Karpas-422 (cell line): ENCODE results near the gene CMPK1. TPM values are rescaled to one million over a fixed set of nuclear protein-coding genes. Genes with fewer than 3 reads are reported as not detected.

ENCODE experiments used
- DNase-seq: peaks from one replicate; pipeline ENCODE4 v3.0.0-alpha.2; 2015
- H2AFZ ChIP-seq: fragments of 200-600 bp; sonication (generic); 2 replicates; pipeline ENCODE4 v1.6.1; 2014; ENCODE audit warnings: antibody characterized with exemption, low read length, mixed read lengths
- H3K27ac ChIP-seq: fragments of 200-600 bp; sonication (generic); 2 replicates; pipeline ENCODE4 v1.5.1; 2014; ENCODE audit warnings: mild to moderate bottlenecking, low read length, moderate library complexity
- H3K27me3 ChIP-seq: fragments of 200-600 bp; sonication (generic); 2 replicates; pipeline ENCODE4 v1.6.1; 2014; ENCODE audit warnings: low read length, mixed read lengths
- H3K36me3 ChIP-seq: fragments of 200-600 bp; sonication (generic); 2 replicates; pipeline ENCODE4 v1.6.1; 2014; ENCODE audit warnings: low read length, mixed read lengths; ENCODE audit not compliant: insufficient read depth
- H3K4me1 ChIP-seq: fragments of 200-600 bp; sonication (generic); 2 replicates; pipeline ENCODE4 v1.6.1; 2014; ENCODE audit warnings: mild to moderate bottlenecking, low read length, mixed read lengths
- H3K4me2 ChIP-seq: fragments of 200-600 bp; sonication (generic); 2 replicates; pipeline ENCODE4 v1.6.1; 2014; ENCODE audit warnings: low read length, low read depth, mild to moderate bottlenecking; ENCODE audit not compliant: poor library complexity, severe bottlenecking
- H3K4me3 ChIP-seq: fragments of 200-600 bp; sonication (generic); 2 replicates; pipeline ENCODE4 v1.5.1; 2014; ENCODE audit warnings: mild to moderate bottlenecking, antibody characterized with exemption, low read length, mixed read lengths
- H3K79me2 ChIP-seq: fragments of 200-600 bp; sonication (generic); 2 replicates; pipeline ENCODE4 v1.6.1; 2014; ENCODE audit warnings: mild to moderate bottlenecking, low read length, mixed read lengths
- H3K9ac ChIP-seq: fragments of 200-600 bp; sonication (generic); 2 replicates; pipeline ENCODE4 v1.6.0; 2014; ENCODE audit warnings: low read length
- H3K9me2 ChIP-seq: fragments of 200-600 bp; sonication (generic), shearing (Covaris generic); replicated peaks from 2 replicates; pipeline ENCODE4 v1.6.0; 2014; ENCODE audit warnings: mild to moderate bottlenecking, low read length, moderate library complexity; ENCODE audit not compliant: insufficient read depth
- H3K9me3 ChIP-seq: fragments of 300-700, 200-600 bp; sonication (generic); 2 replicates; pipeline ENCODE4 v1.6.1; 2014; ENCODE audit warnings: low read length, mixed read lengths
- H4K20me1 ChIP-seq: fragments of 200-600 bp; sonication (generic); 2 replicates; pipeline ENCODE4 v1.6.1; 2014; ENCODE audit warnings: mild to moderate bottlenecking, antibody characterized with exemption, low read length, low read depth; ENCODE audit not compliant: insufficient read depth
- total RNA-seq: library from RNA; depleted of rRNA; stranded (reverse); fragments of >200 nt; shearing (Covaris generic); gene quantifications from 2 replicates; pipeline ENCODE4 v1.2.3, GENCODE V29; 2014; ENCODE audit warnings: low replicate concordance

The CMPK1 gene
- total RNA-seq, 1 experiment from 2014 or later = 166 TPM

GRCh38 chr1:47378147-47378546 lies 44.6 kb downstream of the CMPK1 start:
- no peaks in the 10 kb centered on the region for H3K9me2 ChIP-seq
- no peaks in the 10 kb centered on the region for H3K9me3 ChIP-seq
- H4K20me1 ChIP-seq = no peaks in the 10 kb centered on the region
- no peak overlapping the region for H3K27ac ChIP-seq
- H3K4me3 ChIP-seq = no peak overlapping the region
- H3K9ac ChIP-seq = no peak overlapping the region
- no peak overlapping the region for H2AFZ ChIP-seq
- H3K4me1 ChIP-seq = no peaks in the 10 kb centered on the region
- no peak for DNase-seq
- H3K27me3 ChIP-seq = no peaks in the 10 kb centered on the region
- H3K4me2 ChIP-seq = no peak overlapping the region
- peaks cover 27% of the 10 kb centered on the region for H3K36me3 ChIP-seq
- no peaks in the 10 kb centered on the region for H3K79me2 ChIP-seq

GRCh38 chr1:47380699-47381098 lies 47.1 kb downstream of the CMPK1 start:
- Histone ChIP-seq H3K9ac (no peak overlapping the region), H3K4me2 (no peak overlapping the region), H3K9me3 (no peaks in the 10 kb centered on the region), H2AFZ (no peak overlapping the region), H3K36me3 (peaks cover 11% of the 10 kb centered on the region; the same call in 1 of the 2 replicates), H3K4me3 (no peak overlapping the region), H4K20me1 (no peaks in the 10 kb centered on the region), H3K27me3 (no peaks in the 10 kb centered on the region), H3K27ac (no peak overlapping the region), H3K9me2 (no peaks in the 10 kb centered on the region), H3K79me2 (no peaks in the 10 kb centered on the region), H3K4me1 (no peaks in the 10 kb centered on the region)
- no peak for DNase-seq

- Histone ChIP-seq H3K9me3 (no peaks in the 10 kb centered on the region), H3K79me2 (no peaks in the 10 kb centered on the region), H4K20me1 (no peaks in the 10 kb centered on the region), H3K4me3 (no peak overlapping the region), H3K27ac (no peak overlapping the region), H3K27me3 (no peaks in the 10 kb centered on the region), H3K36me3 (peaks cover 11% of the 10 kb centered on the region; the same call in 1 of the 2 replicates), H3K9me2 (no peaks in the 10 kb centered on the region), H3K9ac (no peak overlapping the region), H2AFZ (no peak overlapping the region), H3K4me1 (no peaks in the 10 kb centered on the region), H3K4me2 (no peak overlapping the region)
- DNase-seq = no peak
These were observed 48.9 kb downstream of the CMPK1 start for GRCh38 chr1:47382399-47382983.

GRCh38 chr1:47384083-47384482 lies 50.5 kb downstream of the CMPK1 start:
- H3K27me3 ChIP-seq = no peaks in the 10 kb centered on the region
- no peak overlapping the region for H3K27ac ChIP-seq
- no peak overlapping the region for H3K9ac ChIP-seq
- no peaks in the 10 kb centered on the region for H3K9me3 ChIP-seq
- no peak for DNase-seq
- no peaks in the 10 kb centered on the region for H3K79me2 ChIP-seq
- H4K20me1 ChIP-seq = no peaks in the 10 kb centered on the region
- H3K4me3 ChIP-seq = no peak overlapping the region
- H3K4me1 ChIP-seq = no peaks in the 10 kb centered on the region
- no peak overlapping the region for H2AFZ ChIP-seq
- H3K9me2 ChIP-seq = no peaks in the 10 kb centered on the region
- H3K4me2 ChIP-seq = no peak overlapping the region
- H3K36me3 ChIP-seq = peaks cover 6% of the 10 kb centered on the region; the same call in 1 of the 2 replicates

GRCh38 chr1:47385020-47385419 lies 51.4 kb downstream of the CMPK1 start:
- DNase-seq = no peak
- Histone ChIP-seq H3K9me2 (no peaks in the 10 kb centered on the region), H3K4me1 (no peaks in the 10 kb centered on the region), H3K36me3 (peaks cover 4% of the 10 kb centered on the region; the same call in 1 of the 2 replicates), H3K27me3 (no peaks in the 10 kb centered on the region), H2AFZ (no peak overlapping the region), H3K9ac (no peak overlapping the region), H3K27ac (no peak overlapping the region), H3K9me3 (no peaks in the 10 kb centered on the region), H3K4me2 (no peak overlapping the region), H3K4me3 (no peak overlapping the region), H4K20me1 (no peaks in the 10 kb centered on the region), H3K79me2 (no peaks in the 10 kb centered on the region)

- H3K27me3 ChIP-seq = no peaks in the 10 kb centered on the region
- peaks cover 8% of the 10 kb centered on the region for H3K4me1 ChIP-seq
These were observed 52.7 kb downstream of the CMPK1 start for GRCh38 chr1:47386268-47386667.

GRCh38 chr1:47388030-47388890 lies 54.7 kb downstream of the CMPK1 start:
- Histone ChIP-seq H3K4me1 (peaks cover 9% of the 10 kb centered on the region), H3K36me3 (no peaks in the 10 kb centered on the region), H3K79me2 (no peaks in the 10 kb centered on the region), H3K4me3 (no peak overlapping the region), H2AFZ (no peak overlapping the region), H4K20me1 (no peaks in the 10 kb centered on the region), H3K27me3 (no peaks in the 10 kb centered on the region), H3K9me3 (no peaks in the 10 kb centered on the region), H3K9me2 (no peaks in the 10 kb centered on the region), H3K9ac (no peak overlapping the region), H3K4me2 (no peak overlapping the region), H3K27ac (no peak overlapping the region)
- DNase-seq = no peak

More at GRCh38 chr1:47386268-47386667, 52.7 kb downstream of the CMPK1 start:
- Histone ChIP-seq H3K9me3 (no peaks in the 10 kb centered on the region), H3K4me3 (no peak overlapping the region), H2AFZ (no peak overlapping the region), H3K9me2 (no peaks in the 10 kb centered on the region), H3K79me2 (no peaks in the 10 kb centered on the region), H3K27ac (no peak overlapping the region), H3K9ac (no peak overlapping the region), H4K20me1 (no peaks in the 10 kb centered on the region), H3K4me2 (no peak overlapping the region), H3K36me3 (no peaks in the 10 kb centered on the region)
- no peak for DNase-seq

GRCh38 chr1:47388891-47389238 lies 55.3 kb downstream of the CMPK1 start:
- Histone ChIP-seq H3K4me2 (no peak overlapping the region), H4K20me1 (no peaks in the 10 kb centered on the region), H3K9me3 (no peaks in the 10 kb centered on the region), H3K36me3 (no peaks in the 10 kb centered on the region), H3K9ac (no peak overlapping the region), H3K4me3 (no peak overlapping the region), H2AFZ (no peak overlapping the region), H3K79me2 (no peaks in the 10 kb centered on the region), H3K4me1 (peaks cover 9% of the 10 kb centered on the region), H3K27ac (no peak overlapping the region), H3K27me3 (no peaks in the 10 kb centered on the region), H3K9me2 (no peaks in the 10 kb centered on the region)
- DNase-seq = peak; percentile 84
